Left lung (tissue), 10 donors: ENCODE data around the gene TAF1. TPM values are rescaled to one million over a fixed set of nuclear protein-coding genes. Genes with fewer than 3 reads are reported as not detected.
"Not testable (repeated sequence)": the region's sequence is repeated elsewhere in the genome, so short reads cannot be mapped to it uniquely, and the experiment has no call there.

Source experiments
- ATAC-seq: fragments of 200-7000 bp; cut with Tn5 transposase; one replicate; pipeline ENCODE4 v1.9.1; 2020; ENCODE audit warnings: moderate library complexity
- DNase-seq, 4 donors: peaks; one replicate each; pipeline ENCODE4 v3.0.0-alpha.2; 2013 to 2020
- H3K27ac ChIP-seq, 2 donors: fragments of 200-600 bp; sonication (generic) in 1 of 2; one replicate each; pipeline versions ENCODE4 v1.5.0 to v1.8.0; 2020 to 2021
- H3K27me3 ChIP-seq, 2 donors: fragments of 200-600 bp; sonication (generic) in 1 of 2; one replicate each; pipeline versions ENCODE4 v1.5.0 to v1.8.0; 2020 to 2021
- H3K36me3 ChIP-seq, 2 donors: fragments of 200-600 bp; sonication (generic) in 1 of 2; one replicate each; pipeline versions ENCODE4 v1.5.0 to v1.8.0; 2020 to 2021
- H3K4me1 ChIP-seq, 2 donors: fragments of 200-600 bp; one replicate each; pipeline ENCODE4 v1.8.0; 2021
- H3K4me3 ChIP-seq, 2 donors: fragments of 200-600 bp; sonication (generic) in 1 of 2; one replicate each; pipeline versions ENCODE4 v1.5.0 to v1.8.0; 2020 to 2021; ENCODE audit warnings: mild to moderate bottlenecking in 1 of 2
- H3K9me3 ChIP-seq, 2 donors: fragments of 200-600 bp; sonication (generic) in 1 of 2; one replicate each; pipeline versions ENCODE4 v1.5.0 to v1.8.0; 2020 to 2021
- CTCF ChIP-seq, 2 donors: fragments of 200-600 bp; sonication (generic) in 1 of 2; IDR thresholded peaks; one replicate each; pipeline versions ENCODE4 v1.5.0 to v1.8.0; 2021; ENCODE audit warnings: antibody characterized with exemption in 2 of 2
- intact Hi-C, 2 donors: fragments of 100-400 bp; cut with DNase I; formaldehyde crosslinking; loops; one replicate each; pipeline versions ENCODE4 v1.11.2 to v1.14.2; 2022
- polyA plus RNA-seq, 6 donors: library from polyadenylated mRNA; unstranded; fragments of 120-200 nt; gene quantifications; one replicate each; pipeline ENCODE4 v1.2.1, GENCODE V29; 2013; ENCODE audit not compliant: insufficient read length in 6 of 6
- total RNA-seq, 2 donors: library from RNA; stranded (reverse); fragmentation: NEBNext Ultra II Directional; extraction: Animal tissue kit (Norgen Biotek cat#: 25700); gene quantifications; one replicate each; pipeline ENCODE4 v1.2.1, GENCODE V29; 2021
- donor health status: DM: no; HTN: yes; CAD: no.
- donor health status: DM: no; HTN: no; CAD: no.

TAF1 gene
- total and polyA plus RNA-seq, 8 donors: 26.2 to 66.4 (median 59.1) TPM

- no peak overlapping the region for H3K4me3 ChIP-seq
- no peak for TF ChIP-seq CTCF (IDR thresholded peaks at IDR 0.05)
- DNase-seq: no peak
- no peaks in the 10 kb centered on the region for H3K4me1 ChIP-seq
- no peak for ATAC-seq
- no peaks in the 10 kb centered on the region for H3K27me3 ChIP-seq
- peaks cover 0 to 98% of the 10 kb centered on the region in 2 donors for H3K36me3 ChIP-seq
- intact Hi-C loops: no loop called here
- no peaks in the 10 kb centered on the region for H3K9me3 ChIP-seq
- H3K27ac ChIP-seq: no peak overlapping the region
These were observed 30.4 kb downstream of the TAF1 start for GRCh38 chrX:71396576-71396975.

GRCh38 chrX:71400710-71401109 is 34.6 kb downstream of the TAF1 start:
- ATAC-seq: no peak

GRCh38 chrX:71416260-71416659 is 50.1 kb downstream of the TAF1 start:
- H3K4me1 ChIP-seq, ATAC-seq, H3K27ac ChIP-seq, DNase-seq, intact Hi-C loops, H3K27me3 ChIP-seq, H3K4me3 ChIP-seq, H3K9me3 ChIP-seq: not testable (repeated sequence)
- H3K36me3 ChIP-seq: peaks cover 0 to 49% of the 10 kb centered on the region in 2 donors

More at GRCh38 chrX:71400710-71401109, 34.6 kb downstream of the TAF1 start:
- DNase-seq: no peak
- TF ChIP-seq CTCF (IDR thresholded peaks at IDR 0.05): no peak
- no peaks in the 10 kb centered on the region for H3K9me3 ChIP-seq
- intact Hi-C loops: no loop called here
- H3K4me3 ChIP-seq: no peak overlapping the region
- H3K36me3 ChIP-seq: peaks cover 0 to 96% of the 10 kb centered on the region in 2 donors
- no peaks in the 10 kb centered on the region for H3K27me3 ChIP-seq
- no peaks in the 10 kb centered on the region for H3K4me1 ChIP-seq
- H3K27ac ChIP-seq: no peak overlapping the region

GRCh38 chrX:71420686-71421085 is 54.5 kb downstream of the TAF1 start:
- Histone ChIP-seq H3K27me3 (no peaks in the 10 kb centered on the region), H3K36me3 (peaks cover 0 to 70% of the 10 kb centered on the region in 2 donors), H3K4me1 (no peaks in the 10 kb centered on the region), H3K4me3 (no peak overlapping the region), H3K9me3 (no peaks in the 10 kb centered on the region), H3K27ac (no peak overlapping the region)
- DNase-seq (no peak), ATAC-seq (no peak)
- intact Hi-C loops: no loop called here
- TF ChIP-seq CTCF (IDR thresholded peaks at IDR 0.05): no peak

DNA sequence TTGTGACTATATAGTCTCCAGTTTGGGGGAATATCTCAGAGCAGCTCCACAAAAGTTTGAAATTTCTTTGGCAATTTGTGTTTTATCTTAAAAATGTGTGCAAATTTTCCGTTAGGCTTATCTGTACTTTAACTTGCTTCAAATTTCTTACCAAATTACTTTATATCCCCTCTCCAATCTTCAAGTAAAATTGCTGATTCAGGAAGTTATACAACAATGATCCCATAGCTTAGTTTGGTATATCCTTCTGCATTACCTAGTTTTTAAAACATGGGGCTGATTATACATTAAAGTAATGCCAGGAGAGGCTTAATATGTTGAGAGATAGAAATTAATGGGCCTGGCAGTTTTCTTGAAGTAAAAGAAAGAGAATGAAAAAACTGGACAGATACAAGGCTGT is 66.6 kb downstream of the TAF1 start:
- no peak for ATAC-seq
- no peak for TF ChIP-seq CTCF (IDR thresholded peaks at IDR 0.05)
- DNase-seq: no peak
- Histone ChIP-seq H3K4me3 (no peak overlapping the region), H3K27ac (no peak overlapping the region), H3K27me3 (no peaks in the 10 kb centered on the region), H3K4me1 (no peaks in the 10 kb centered on the region), H3K9me3 (no peaks in the 10 kb centered on the region), H3K36me3 (peaks cover 0 to 12% of the 10 kb centered on the region in 2 donors)
- intact Hi-C loops: no loop called here

- no peaks in the 10 kb centered on the region for H3K4me1 ChIP-seq
- no peak for TF ChIP-seq CTCF (IDR thresholded peaks at IDR 0.05)
- peaks cover 0 to 17% of the 10 kb centered on the region in 2 donors for H3K36me3 ChIP-seq
- ATAC-seq (no peak), DNase-seq (no peak)
- intact Hi-C loops: no loop called here
- no peak overlapping the region for H3K4me3 ChIP-seq
- no peaks in the 10 kb centered on the region for H3K9me3 ChIP-seq
- no peaks in the 10 kb centered on the region for H3K27me3 ChIP-seq
- H3K27ac ChIP-seq: no peak overlapping the region
These were observed 72.6 kb downstream of the TAF1 start for GRCh38 chrX:71438750-71439149.
